Eye (tissue), 1 donor: ENCODE measurements around the gene PRKCB.

Experiments
- DNase-seq: peaks from one replicate; pipeline ENCODE4 v3.0.0-alpha.2; 2015

Gene PRKCB

DNA sequence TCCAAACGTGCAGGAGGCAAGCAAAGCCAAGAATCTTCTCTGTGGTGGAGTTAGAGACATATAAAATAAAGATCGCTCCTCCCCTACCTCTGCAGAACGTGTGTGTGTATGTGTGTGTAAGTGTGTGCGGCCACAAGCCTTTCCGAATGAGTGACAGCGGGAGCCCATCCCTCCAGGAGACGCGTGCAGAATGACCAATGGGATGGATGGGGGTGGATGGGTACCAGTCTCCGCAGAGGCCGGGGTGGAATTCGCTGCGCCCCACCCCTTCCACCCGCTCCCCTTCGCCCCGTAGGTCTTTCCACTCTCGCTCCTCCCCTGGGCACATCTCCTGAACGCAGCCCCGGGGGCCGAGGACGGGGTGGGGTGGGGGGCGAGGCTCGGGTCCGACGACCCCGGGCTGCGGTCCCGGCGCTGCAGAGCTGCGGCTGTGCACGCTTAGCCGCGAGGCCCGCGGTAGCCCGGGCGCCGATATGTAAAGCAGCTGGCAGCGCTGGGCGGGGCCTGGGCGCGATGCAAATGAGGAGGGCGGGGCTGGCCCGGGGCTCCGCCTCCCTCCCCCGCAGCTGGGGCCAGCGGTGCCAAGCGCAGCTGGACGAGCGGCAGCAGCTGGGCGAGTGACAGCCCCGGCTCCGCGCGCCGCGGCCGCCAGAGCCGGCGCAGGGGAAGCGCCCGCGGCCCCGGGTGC lies at the start of gene PRKCB:
Gene PRKCB, plus strand, starts transcription at position 594 of the 688 bp plus-strand sequence.
- peak; percentile 93 for DNase-seq

DNA sequence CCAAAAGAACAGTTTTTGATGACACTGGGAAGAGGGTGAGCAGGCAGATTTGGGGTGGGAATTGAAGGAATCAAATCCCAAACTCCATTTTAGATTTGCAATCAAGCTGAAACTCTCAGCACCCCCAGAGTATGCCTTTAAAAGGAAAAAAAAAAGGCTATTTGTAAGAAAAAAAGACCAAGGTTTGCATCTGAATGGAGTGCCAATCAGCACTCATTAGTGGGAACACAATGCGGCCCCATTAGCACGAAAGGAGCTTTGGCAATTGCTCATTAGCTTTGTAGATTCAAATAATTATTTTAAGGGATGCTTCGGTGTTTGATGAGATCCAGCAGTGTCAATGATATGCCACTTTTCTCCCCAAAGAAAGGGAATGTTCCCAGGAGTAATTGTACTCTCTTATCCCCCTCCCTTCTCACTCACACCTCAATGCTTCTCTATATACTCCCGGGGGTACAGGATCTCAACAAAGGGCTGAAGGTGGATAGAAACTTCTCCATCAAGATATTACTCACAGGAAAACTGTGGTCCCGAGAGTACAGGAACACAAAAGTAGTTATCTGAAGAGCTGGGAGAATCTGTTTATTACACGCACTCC lies 48.7 kb upstream of the PRKCB start:
- no peak for DNase-seq

DNA sequence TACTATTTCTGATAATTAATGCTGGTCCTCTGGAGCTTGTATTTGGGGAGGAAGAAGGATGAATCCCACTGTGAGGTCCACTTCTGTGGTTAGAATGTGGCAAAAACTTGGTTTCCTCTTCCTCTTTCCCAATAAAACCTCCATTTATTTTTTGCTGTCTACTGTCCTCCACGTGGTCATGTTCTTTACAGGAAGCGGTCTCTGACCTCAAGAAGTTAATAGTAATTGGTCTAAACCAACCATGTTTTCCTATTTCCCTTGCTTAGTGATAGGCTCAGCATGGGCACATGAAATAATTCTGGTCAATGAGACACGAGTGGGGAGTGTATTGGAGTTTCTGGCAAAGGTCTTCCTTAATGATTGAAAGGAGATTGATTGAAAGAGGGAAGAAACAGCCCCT lies 47.1 kb upstream of the PRKCB start:
- no peak for DNase-seq

DNA sequence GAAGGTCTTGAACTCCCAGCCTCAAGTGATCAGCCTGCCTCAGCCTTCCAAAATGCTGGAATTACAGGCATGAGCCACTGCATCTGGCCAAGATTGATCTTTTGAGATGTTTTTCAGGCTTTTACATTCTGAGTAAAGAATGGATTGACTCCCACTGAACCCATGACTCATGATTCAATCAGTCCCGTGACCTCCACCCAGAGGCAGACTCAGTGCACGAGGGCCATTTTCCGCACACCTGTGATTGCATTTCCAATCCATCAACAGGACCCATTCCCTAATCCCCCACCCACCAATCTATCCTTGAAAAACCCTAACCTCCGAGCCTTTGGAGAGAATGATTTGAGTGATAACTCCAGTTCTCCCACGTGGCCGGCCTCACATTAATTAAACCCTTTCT lies 40.4 kb upstream of the PRKCB start:
- DNase-seq, result no peak

DNA sequence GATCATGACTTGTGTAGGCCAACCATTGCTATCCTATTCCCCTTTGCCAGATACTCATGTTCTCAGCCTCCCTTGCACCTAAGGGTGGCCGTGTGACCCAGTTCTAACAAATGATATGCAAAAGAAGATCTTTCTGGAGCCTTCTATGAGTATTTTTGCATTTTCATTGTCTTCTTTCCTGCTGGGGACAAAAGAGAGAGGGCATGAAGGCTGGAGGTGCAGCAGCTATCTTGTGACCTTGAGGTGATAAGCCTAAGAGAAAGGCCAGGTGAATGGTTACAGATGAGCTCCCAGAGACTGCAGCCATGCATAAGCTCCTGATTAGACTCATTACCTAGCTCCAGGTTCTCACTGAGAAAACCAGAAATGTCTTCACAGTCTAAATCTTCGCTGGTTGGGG lies 38.8 kb upstream of the PRKCB start:
- DNase-seq, result no peak

DNA sequence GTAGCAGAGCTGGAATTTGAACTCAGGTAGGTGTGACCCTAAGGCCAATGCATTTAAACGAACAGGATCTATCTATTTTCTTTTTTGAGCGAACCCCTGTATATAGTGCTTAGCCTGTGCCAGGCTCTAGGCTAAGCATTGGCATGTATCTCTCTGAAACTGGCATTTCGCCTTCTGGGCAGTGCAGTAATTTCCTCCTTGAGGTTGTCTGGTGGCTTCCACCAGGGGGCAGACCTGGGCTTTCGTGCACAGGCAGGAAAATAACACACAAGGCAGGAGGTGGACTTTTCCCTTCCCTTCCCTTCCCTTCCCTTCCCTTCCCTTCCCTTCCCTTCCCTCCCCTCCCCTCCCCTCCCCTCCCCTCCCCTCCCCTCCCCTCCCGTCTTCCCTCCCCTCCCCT lies 34.4 kb upstream of the PRKCB start:
- DNase-seq, result peak; percentile 74

DNA sequence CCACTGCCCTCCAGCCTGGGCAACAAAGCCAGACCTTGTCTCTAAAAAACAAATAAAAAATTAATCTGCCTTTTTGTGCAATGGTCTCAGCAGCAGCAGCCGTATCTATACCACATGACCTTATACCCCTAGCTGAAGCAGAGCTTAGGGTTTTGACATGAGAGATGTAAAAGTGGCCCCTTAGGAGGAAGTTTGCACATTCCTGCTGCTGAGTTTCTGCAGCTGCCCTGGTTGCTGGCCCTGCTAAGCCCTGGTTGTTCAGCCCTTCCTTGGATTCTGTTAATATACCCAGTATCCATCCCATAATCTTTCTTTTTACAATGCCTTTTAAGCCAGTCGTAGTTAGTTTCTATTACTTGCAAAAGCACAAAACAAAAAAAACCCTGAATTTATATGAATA lies 33.0 kb upstream of the PRKCB start:
- no peak for DNase-seq

DNA sequence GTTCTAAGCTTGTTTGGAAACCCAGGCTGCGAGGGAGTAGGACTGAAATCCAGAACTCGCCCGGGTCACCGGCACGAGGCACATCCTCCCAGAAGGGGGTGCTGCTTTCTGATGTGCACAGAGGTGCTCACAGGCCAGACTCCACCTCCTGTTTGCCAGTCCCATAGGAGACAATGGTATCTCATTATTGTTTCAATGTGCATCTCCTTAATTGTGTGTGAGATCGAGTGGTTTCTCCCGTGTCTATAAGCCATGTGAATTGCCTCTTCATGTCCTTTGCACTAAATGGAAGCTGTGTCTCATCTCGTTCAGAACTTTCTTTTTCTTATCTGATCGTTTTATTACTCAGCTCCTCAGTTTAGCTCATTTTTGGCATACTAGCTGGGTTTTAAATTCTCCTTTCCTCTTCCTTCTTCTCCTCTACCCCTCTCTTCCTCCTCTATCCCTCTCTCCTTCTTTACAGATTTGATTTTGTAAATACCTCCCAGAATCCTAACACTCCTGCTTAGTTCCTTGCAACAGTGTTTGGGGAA lies 32.1 kb upstream of the PRKCB start:
- DNase-seq, result peak; percentile 38

DNA sequence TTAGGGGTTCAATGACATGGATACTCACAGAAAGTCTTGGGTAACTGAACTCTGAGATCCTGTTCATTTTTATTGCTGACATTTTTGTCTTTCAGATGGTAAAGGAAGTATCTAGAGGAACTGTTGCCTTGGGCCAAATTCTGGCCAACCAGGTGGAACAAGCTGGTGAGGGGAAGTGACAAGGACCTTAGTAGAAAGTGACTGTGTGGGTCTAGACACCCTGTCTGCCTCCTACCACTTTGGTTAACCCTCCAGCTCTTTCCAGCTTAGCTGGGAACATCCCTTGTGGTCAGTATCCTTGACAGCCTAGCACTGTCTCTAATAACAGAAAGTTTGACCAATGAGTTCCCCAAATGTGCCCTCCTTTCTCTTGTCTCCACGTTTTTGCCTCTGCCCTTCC lies 28.8 kb upstream of the PRKCB start:
- no peak for DNase-seq

DNA sequence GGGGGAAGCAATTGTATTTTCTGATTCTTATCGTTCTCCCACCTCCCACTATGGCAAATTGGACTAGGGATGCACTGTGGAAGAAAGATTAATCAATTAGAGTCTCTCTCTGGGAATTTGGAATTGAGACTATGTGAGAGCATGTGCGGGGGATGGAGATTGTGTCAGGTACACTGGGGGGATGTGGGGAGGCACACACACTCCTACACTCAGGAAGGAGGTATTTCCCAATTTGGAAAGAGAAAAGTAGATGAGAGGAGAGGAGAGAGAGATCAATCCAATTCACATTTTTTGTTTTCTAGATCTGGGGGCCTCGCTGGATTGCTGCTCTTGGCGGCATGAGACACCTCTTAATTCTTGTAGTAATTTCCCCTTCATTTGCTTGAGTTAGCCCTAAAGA lies 14.3 kb upstream of the PRKCB start:
- DNase-seq, result no peak

DNA sequence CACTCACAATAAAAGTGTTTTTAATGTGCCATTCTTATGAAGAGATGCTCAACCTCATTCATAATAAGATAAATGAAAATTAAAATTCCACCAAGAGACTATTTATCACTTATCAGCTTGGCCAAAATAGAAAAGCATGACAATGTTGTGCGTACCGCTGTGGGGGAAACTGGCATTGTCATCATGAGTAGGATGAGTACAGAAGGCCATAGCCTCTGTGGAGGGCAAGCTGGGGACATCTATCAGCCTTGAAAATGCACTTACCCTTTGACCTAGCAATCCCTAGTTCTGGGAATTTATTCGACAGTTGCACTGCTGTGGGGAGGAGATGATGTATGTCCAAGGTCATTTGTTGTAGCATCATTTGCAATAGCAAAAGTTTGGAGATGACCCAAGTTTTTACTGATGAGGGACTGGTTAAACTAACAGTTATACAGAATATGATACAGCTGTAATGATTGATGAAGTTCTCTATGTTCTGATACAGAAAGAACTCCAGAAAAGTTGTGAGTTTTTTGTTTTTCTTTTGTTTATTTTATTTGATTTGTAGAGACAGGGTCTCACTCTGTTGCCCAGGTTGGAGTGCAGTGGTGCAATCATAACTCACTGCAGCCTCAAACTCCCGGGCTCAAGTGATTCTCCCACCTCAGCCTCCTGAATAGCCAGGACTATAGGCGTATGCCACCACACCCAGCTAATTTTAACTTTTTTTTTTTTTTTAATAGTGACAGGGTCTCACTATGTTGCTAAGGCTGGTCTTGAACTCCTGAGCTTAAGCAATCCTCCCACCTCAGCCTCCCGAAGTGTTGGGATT lies 13.7 kb upstream of the PRKCB start:
- DNase-seq, result no peak

DNA sequence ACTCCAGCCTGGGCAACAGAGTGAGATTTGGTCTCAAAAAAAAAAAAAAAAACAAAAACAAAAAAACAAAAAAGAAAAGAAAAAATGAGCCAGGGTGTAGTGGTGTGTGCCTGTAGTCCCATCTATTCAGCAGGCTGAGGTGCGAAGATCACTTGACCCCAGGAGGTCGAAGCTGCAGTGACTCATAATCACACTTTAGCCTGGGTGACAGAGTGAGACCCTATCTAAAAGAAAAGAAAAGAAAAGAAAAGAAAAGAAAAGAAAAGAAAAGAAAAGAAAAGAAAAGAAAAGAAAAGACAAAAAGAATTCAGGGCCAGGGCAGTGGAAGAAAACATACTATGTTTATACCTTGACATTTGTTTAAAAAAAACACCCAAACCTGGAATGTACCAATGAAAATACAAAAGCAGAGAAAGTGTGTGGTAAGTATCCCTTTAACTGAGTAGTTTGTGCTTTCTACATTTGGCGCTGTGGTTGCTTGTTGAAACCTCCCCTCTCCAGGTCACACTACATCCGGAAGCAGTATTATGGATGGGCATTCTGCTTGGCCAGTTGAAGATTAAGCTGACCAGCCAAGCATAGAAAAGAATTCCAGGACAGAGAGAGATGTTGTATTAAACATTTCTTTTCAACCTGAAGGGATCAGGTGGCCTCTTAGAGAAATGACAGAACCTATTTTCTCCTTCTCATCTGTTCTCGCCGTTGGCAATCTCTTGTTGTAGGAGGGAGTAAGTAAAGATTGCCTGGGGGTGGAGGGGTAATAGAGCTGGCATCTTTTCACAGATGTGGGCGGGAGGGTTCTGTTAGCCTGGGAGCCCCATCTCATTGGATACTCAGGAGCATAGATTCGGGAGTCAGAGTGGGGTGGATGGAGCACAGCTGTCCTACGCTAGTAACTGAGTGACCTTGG lies 12.1 kb upstream of the PRKCB start:
- peak; percentile 66 for DNase-seq

DNA sequence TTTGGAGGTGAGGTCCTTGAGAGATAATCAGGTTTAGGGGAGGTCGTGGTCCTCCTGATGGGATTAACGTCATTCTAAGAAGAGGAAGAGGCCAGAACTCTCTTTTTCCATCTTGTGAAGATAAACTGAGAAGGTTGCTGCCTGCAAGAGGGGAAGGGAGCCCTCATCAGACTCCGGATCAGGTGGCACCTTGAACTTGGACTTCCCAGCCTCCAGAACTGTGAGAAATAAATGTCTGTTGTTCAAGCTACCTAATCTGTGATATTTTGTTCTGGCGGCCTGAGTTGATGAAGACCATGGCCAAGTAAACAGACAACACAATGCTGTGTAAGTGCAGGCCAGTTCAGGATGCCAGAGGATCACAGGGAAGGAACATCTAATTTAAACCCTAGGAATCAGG lies 10.9 kb upstream of the PRKCB start:
- DNase-seq, result no peak

DNA sequence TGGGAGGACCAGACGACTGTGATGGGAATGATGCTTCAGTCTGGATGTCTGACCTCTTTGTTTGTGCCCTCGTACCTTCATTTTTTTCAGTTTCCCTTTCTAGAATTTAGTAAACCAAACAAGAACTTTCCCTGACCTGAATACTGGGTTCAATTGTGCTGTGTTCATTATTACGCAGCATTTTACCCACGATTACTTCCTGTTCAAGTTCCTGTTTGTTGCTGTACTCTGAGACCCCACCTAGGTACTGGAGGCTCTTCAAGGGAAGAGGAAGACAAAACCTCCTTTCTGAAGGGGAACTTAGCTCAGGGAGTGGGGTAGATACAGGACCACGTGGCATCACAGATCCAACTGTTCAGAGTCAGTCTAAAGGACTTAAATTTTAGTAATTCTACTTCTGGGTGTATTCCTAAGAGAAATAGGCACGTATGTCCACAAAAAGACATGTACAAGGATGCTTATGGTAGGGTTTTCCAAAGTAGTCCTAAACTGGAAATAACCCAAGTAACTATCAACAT lies 9.2 kb upstream of the PRKCB start:
- no peak for DNase-seq

DNA sequence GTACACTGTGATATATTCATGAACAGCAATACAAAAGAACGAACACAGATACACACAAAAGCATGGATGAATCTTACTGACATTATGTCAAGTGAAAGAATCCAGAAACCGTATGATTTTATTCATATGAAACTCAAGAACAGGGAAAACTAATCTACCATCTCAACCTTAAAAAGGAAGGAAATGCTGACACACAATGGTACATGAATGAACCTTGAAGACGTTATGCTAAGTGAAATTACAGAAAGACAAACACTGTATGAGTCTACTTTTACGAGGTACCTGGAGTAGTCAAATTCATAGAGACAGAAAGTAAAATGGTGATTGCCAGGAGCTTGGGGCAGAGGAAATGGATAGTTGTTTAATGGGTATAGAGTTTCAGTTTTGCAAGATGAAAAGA lies 8.7 kb upstream of the PRKCB start:
- no peak for DNase-seq

DNA sequence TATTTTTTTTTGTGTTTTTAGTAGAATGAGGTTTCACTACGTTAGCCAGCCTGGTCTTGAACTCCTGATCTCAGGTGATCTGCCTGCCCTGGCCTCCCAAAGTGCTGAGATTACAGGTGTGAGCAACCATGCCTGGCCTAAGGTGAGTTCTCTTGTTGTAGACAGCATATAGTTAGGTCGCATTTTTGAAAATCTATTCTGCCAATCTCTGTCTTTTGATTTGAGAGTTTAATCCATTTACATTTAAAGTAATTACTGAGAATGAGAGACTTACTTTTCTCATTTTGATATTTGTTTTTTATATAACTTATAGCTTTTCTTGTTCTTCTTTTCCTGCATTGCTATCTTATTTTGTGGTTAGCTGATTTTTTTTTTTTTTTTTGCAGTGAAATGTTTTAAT lies 6.3 kb upstream of the PRKCB start:
- DNase-seq, result no peak

DNA sequence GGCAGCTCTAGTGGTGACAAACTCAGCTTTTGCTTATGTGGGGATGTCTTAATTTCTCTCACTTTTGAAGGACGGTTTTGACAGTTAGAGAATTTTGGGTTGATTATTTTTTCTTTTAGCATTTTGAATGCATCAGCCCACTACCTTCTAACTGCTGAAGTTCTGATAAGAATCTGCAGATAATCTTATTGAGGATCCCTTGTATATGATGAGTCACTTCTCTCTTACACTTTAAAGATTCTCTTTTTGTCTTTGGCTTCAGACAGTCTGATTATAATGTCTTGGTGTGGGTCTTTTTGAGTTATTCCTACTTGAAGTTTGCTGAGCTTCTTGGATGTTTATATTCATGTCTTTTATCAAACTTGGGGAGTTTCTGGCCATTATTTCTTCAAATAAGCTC lies 5.5 kb upstream of the PRKCB start:
- DNase-seq, result no peak

DNA sequence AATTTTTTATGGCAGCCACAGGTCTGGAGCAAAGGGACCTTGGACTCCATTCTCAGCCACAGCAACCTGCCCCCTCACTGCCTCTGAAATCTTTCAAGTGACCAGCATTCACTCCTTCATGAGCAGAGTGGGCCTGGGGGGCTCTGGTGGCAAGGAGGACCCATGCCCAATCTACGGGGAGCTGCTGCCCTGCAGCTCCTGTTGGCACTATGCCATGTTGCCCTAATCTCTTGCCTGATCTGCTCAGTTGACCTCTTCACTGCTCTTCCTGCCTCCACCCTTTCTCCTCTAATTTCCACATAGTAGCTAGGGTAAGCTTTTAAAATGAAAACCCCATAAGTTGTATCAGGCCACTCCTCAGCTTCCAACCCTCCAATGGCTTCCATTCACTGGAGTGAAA lies 2.9 kb upstream of the PRKCB start:
- no peak for DNase-seq

DNA sequence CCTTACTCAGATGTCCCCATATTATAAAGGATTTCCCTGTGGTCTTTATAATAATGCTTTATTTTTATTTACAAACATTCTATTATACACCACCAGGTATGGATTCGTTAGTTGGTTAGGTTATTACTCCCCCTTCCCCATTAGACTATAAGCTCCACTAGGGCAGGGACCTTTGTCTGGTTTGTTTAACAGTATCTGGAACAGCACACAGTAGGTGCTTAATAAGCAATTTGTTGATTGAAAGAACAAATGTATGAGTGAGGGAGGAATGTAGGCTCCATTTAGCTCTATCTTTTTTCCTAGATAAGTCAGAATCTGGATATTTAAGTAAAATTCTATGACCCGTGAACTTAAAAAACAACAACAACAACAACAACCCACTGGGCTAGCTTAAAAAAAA lies 2.3 kb upstream of the PRKCB start:
- no peak for DNase-seq

DNA sequence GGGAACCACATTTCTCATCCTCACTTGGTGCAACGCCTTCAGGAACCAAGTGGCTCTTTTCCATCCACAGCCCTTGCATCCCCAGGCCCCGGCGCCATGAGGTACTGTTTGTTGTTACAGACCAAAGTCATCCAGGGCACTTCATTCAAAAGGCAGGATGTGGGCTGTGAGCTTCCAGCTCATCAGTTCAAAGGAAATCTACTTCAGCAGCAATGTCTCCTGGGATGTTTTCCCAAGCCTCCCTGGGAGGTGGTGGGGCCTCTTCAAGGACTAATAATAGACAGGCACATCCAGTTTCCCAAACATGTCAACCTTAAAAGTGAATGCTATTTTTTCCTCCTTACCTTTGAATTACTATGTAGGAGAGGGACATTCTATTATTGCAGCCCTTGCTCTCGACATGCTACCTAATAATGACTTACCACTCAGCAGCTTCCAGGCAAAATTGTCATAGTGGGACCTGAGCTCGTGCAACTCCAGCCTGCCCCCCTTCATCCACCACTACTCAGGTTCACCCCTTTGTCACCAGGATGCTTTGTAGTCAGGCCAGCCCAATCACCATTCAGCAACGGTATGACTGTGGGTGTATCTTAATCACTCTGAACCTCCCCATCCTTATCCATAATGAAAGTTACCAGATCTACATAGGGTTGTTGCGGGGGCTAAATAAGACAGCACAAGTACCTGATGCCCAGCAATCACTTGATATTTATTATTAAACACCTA lies 1.7 kb upstream of the PRKCB start:
- DNase-seq, result no peak

DNA sequence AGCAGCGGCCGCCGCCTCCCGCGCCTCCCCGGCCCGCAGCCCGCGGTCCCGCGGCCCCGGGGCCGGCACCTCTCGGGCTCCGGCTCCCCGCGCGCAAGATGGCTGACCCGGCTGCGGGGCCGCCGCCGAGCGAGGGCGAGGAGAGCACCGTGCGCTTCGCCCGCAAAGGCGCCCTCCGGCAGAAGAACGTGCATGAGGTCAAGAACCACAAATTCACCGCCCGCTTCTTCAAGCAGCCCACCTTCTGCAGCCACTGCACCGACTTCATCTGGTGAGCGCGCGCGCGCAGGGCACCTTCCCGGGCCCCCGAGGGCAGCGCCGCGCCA lies 258 bp downstream of the PRKCB start:
- peak; percentile 46 for DNase-seq
